Right lobe of liver (tissue), 4 donors: ENCODE results near the gene DPYD.

Experiments used
- CTCF ChIP-seq, 4 donors: fragments of 200-600 bp in 3 of 4; fragments of 450-650 bp in 1 of 4; IDR thresholded peaks; one replicate each; pipeline versions ENCODE4 v1.5.1 to v1.8.0; 2016 to 2022; ENCODE audit warnings: antibody characterized with exemption in 4 of 4, mild to moderate bottlenecking in 2 of 4
- POLR2A ChIP-seq: fragments of 450-650 bp; IDR thresholded peaks from one replicate; pipeline ENCODE4 v1.6.1; 2017; ENCODE audit warnings: antibody characterized with exemption, mild to moderate bottlenecking
- donor health status: DM: no; HTN: no; CAD: no.
- donor health status: DM: no; HTN: no; CAD: no.
- donor health status: DM: no; HTN: yes; CAD: no.

GRCh38 chr1:97051823-97052222 lies 869.0 kb downstream of the DPYD start:
- no peak for TF ChIP-seq CTCF (IDR thresholded peaks at IDR 0.05)
- TF ChIP-seq POLR2A: no peak
